GM18505 (cell line): ENCODE results near the gene ZFP57.

Source experiments
- ATAC-seq: cut with Tn5 transposase; IDR thresholded peaks from one replicate; pipeline ENCODE4 v1.9.1; 2021; ENCODE audit not compliant: unreplicated experiment
- POLR2A ChIP-seq: IDR thresholded peaks from 4 replicates; pipeline ENCODE4 v1.6.1; 2011; ENCODE audit warnings: borderline replicate concordance; ENCODE audit not compliant: insufficient read depth, insufficient read length; ENCODE audit errors: extremely low read depth

The ZFP57 gene

DNA sequence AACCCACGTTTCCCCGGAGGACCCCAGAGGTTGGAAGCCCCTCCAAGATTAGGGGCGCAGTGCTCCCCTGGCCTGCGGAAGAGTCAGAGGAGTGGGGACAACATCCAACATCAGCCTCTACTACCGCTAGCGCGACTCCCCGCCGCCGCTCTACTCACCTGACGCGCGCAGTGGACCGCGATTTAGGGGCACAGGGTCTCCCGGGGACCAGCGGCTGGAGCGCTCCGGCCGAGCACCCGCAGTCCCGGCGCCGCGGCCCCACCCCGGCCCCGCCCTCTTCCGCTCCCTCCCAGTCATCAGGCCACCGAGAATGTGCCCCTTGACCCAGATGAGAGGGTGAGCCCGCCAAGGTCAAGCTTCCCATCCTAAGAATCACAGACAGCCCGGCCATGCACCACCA is at the start of gene ZFP57:
Gene ZFP57, minus strand, starts transcription at position 249 of the 400 bp plus-strand sequence. CDS start 4,149 bp downstream, outside the sequence.
- no peak for ATAC-seq
- no peak for TF ChIP-seq POLR2A

GRCh38 chr6:29730575-29731126 is 49.7 kb upstream of the ZFP57 start:
- peak; percentile 61 for TF ChIP-seq POLR2A
- ATAC-seq: no peak

DNA sequence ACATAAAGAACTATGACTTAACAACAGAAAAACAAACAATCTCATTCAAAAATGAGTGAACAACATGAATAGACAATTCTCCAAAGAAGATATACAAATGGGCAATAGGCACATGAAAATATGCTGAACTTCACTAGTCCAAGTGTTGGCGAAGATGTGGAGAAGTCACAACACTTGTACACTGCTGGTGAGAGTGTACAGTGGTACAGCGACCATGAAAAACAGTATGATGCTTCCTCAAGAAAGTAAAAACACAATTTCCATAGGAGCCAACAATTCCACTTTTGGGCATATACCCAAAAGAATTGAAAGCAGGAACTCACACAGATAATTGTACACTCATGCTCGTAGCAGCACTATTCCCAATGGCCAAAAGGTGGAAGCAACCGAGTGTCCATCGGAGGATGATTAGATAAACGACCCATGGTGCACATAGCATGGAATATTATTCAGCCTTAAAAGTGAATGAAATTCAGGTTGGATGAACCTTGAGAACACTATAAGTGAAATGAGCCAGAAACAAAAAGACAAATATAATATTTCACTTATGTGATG is 48.9 kb upstream of the ZFP57 start:
- no peak for TF ChIP-seq POLR2A

GRCh38 chr6:29728875-29729270 is 47.9 kb upstream of the ZFP57 start:
- no peak for TF ChIP-seq POLR2A
- no peak for ATAC-seq

More for the DNA sequence above, 48.9 kb upstream of the ZFP57 start:
- no peak for ATAC-seq

DNA sequence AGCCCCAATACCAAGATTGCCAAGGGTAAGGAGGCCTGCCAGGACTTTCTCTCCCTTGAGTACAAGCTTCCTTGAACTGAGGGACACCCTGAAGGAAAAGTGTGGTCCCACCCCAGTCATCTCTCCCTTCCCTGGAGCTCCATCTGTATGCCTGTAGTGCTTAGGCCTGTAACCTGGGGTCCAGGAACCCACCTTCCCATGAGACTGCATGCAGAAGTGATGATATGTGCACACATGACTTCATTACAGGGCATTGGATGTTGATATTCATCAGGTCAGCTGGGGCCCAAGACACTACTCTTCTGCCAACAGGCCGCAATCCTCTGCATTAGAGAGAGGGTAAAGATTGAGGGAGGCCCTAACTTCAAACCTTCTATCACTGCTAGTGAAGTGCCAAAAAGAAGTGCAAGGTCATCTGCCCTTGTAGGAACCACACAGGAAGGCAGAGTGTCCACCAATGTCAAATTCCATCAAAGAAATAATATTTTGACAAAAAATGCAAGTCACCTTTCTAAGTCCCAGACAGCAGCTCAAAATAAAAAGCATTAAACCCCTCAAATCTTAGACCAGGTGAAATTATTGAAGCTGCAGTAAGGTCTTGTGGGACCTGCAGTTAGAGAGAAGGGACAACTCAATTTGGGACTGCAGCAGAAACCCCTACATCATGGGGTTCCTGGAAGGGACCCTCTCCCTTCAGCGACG is 47.4 kb upstream of the ZFP57 start:
- ATAC-seq: no peak
- TF ChIP-seq POLR2A: no peak

DNA sequence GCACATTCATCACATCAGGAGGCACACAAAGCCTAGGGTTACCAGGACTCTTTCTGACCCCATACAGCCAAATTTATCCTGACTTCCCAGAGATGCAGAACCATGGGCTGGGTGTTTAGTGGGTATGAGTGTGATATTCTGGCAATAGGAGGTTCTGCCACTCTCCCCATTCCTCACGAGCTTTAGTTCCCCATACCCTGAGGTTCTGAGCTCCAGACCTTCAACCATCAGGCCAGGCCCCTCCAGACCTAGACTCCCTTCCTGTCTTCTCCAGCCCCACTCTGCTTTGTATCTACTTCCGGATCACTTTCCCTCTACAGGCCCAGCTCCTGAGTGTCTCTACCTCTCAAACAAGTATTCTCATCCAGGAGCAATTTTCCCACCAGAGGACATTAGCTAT is 46.7 kb upstream of the ZFP57 start:
- ATAC-seq: no peak
- TF ChIP-seq POLR2A: no peak

DNA sequence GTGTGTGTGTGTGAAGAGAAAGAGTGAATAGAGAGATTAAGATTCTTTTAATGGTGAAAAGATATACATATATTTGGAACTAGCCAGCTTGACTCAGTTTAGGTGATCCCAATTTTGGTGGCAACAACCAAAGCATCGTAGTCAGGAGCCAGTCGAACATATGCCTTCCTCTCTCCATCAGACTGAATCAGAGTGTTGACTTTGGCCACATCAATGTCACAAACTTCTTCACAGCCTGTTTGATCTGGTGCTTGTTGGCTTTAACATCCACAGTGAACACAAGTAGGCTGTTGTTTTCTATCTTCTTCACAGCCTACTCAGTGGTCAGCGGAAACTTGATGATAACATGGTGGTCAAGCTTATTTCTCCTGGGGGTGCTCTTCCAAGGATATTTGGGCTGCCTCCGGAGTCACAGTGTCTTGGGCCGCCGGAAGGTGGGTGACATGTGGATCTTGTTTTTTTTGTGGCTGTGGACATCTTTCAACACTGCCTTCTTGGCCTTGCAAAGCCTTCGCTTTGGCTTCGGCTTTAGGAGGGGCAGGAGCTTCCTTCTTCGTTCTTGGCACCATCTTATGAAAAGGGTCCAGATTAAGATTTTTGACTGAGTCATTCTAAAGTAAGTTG is 45.7 kb upstream of the ZFP57 start:
- TF ChIP-seq POLR2A: no peak
- no peak for ATAC-seq

DNA sequence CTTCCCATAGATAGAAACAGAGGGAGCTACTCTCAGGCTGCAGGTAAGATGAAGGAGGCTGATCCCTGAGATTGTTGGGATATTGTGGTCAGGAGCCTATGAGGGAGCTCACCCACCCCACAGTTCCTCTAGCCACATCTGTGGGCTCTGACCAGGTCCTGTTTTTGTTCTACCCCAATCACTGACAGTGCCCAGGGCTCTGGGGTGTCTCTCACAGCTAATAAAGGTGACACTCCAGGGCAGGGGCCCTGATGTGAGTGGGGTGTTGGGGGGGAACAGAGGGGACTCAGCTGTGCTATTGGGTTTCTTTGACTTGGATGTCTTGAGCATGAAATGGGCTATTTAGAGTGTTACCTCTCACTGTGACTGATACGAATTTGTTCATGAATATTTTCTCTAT is 45.0 kb upstream of the ZFP57 start:
- no peak for TF ChIP-seq POLR2A
- ATAC-seq: no peak

- no peak for TF ChIP-seq POLR2A
- ATAC-seq: no peak
Measured at GRCh38 chr6:29724937-29725869, 44.3 kb upstream of the ZFP57 start.

GRCh38 chr6:29723666-29724588 is 43.0 kb upstream of the ZFP57 start:
- ATAC-seq: peak; percentile 32
- TF ChIP-seq POLR2A: peak; percentile 69

DNA sequence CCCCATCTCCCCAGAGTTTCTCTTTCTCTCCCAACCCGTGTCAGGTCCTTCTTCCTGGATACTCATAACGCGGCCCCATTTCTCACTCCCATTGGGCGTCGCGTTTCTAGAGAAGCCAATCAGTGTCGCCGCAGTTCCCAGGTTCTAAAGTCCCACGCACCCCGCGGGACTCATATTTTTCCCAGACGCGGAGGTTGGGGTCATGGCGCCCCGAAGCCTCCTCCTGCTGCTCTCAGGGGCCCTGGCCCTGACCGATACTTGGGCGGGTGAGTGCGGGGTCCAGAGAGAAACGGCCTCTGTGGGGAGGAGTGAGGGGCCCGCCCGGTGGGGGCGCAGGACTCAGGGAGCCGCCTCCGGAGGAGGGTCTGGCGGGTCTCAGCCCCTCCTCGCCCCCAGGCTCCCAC is 42.3 kb upstream of the ZFP57 start, which contains the start of gene HLA-F:
Gene HLA-F, plus strand, starts transcription at position 173 of the 404 bp plus-strand sequence. Its CDS starts 30 bp downstream, at position 203.
- peak; percentile 83 for TF ChIP-seq POLR2A
- ATAC-seq: peak; percentile 79

DNA sequence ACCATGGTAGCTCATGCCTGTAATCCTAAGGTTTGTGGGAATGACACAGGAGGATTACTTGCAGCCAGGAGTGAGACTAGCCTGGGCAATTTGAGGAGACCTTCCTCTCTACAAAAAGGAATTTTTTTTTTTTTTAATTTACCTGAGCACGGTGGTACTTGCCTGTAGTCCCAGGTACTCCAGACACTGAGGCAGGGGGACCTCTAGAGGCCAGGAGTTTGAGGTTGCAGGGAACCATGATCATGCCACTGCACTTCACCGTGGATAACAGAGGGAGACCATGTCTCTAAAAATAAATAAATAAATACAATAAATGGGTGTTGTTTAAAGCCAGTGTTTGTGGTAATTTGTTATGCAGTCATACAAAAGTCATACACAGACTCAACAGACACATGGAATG is 39.9 kb upstream of the ZFP57 start:
- ATAC-seq: no peak
- TF ChIP-seq POLR2A: no peak
